ENCODE results near the gene PALB2. TPM values are rescaled to one million over a fixed set of nuclear protein-coding genes. Genes with fewer than 3 reads are reported as not detected.
A peak's percentile ranks its signal among the peaks of the same experiment; 100 is the strongest.

Gene PALB2
- total RNA-seq, 3 donors from 2014 or later, result 10.4 to 18.6 (median 10.5) TPM

DNA sequence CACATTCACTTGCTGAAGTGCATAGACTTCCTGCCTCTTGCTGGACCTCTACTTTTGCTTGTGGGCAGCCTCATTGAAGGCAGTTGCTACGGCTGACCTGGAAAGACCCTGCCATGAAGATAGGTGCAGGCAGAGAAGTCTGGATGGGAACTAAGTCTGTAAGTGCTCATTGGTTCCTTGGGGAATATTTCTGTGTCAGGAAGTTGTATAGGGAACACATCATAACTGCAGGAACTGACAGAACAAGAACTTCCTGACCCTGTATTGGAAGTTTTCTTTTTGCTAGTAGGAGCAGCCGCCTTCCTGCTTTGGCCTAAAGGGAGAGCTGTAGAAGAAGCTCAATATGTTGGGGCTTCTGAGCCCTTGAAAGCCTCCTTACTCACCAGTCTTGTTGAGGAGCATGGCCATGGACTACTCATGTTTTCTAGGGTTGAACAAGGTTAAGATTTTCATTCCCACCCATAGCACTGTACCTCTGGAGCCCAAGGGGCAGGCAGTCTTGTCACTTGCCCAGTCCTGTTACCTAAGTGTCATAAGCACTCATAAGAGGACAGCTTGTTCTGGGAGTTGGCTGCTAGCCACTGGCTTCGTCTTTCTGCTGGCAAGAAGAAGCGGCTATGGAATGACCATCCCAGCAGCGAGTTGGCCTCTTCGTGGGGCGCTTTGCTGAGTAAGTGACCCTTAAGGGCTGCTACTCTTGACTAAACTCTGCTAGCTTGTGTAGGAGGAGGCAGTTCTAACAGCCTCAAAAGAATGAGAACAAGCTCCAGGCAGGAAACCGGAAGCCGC, 76.3 kb downstream of the PALB2 start:
- peak in 1 of 2 donors; percentile 81 for DNase-seq (ENCODE audit: low spot score in 2 of 2)
- Histone ChIP-seq H3K27me3 (no peaks in the 10 kb centered on the region), H3K9me3 (no peaks in the 10 kb centered on the region), H3K27ac (peak overlapping the region; percentile 41 to 67), H3K4me1 (no peaks in the 10 kb centered on the region), H3K36me3 (peaks cover 6% of the 10 kb centered on the region), H3K4me3 (no peak overlapping the region)
- intact Hi-C loops (cut with DNase I; ENCODE audit: low total_unique reads), result no loop called here
- no peak for TF ChIP-seq POLR2AphosphoS5 (IDR thresholded peaks at IDR 0.05)
- TF ChIP-seq, protein P1, sequence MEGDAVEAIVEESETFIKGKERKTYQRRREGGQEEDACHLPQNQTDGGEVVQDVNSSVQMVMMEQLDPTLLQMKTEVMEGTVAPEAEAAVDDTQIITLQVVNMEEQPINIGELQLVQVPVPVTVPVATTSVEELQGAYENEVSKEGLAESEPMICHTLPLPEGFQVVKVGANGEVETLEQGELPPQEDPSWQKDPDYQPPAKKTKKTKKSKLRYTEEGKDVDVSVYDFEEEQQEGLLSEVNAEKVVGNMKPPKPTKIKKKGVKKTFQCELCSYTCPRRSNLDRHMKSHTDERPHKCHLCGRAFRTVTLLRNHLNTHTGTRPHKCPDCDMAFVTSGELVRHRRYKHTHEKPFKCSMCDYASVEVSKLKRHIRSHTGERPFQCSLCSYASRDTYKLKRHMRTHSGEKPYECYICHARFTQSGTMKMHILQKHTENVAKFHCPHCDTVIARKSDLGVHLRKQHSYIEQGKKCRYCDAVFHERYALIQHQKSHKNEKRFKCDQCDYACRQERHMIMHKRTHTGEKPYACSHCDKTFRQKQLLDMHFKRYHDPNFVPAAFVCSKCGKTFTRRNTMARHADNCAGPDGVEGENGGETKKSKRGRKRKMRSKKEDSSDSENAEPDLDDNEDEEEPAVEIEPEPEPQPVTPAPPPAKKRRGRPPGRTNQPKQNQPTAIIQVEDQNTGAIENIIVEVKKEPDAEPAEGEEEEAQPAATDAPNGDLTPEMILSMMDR (IDR thresholded peaks at IDR 0.05), result no peak
- TF ChIP-seq POLR2A (IDR thresholded peaks at IDR 0.05), result no peak

DNA sequence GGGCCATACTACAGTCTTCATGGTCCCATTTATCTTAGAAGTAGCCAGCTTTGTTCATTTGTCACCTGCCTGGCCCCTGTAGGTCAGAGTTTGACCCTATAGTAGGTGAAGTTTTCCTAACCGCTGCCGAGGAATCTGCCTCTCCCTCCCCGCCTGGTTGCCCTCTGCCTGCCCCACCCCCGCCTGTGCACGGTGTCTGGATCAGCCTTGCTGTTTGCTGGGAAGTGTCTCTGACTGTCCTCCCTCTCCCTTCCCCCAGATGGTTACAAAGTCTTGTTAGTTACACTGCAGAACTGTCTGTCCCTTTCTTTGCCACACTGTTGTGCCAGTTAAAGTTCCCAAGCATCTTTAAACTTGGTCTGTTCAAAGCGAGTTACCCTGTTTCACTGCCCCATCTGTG, 77.9 kb downstream of the PALB2 start:
- Histone ChIP-seq H3K4me3 (no peak overlapping the region), H3K27ac (no peak overlapping the region), H3K36me3 (peaks cover 6% of the 10 kb centered on the region), H3K27me3 (no peaks in the 10 kb centered on the region), H3K4me1 (peaks cover 0 to 11% of the 10 kb centered on the region in 2 donors), H3K9me3 (no peaks in the 10 kb centered on the region)
- DNase-seq (ENCODE audit: low spot score in 2 of 2), result no peak
- TF ChIP-seq, protein P1 (IDR thresholded peaks at IDR 0.05), result no peak
- TF ChIP-seq POLR2AphosphoS5 (IDR thresholded peaks at IDR 0.05) (no peak), POLR2A (IDR thresholded peaks at IDR 0.05) (no peak)
- intact Hi-C loops (cut with DNase I; ENCODE audit: low total_unique reads), result no loop called here

DNA sequence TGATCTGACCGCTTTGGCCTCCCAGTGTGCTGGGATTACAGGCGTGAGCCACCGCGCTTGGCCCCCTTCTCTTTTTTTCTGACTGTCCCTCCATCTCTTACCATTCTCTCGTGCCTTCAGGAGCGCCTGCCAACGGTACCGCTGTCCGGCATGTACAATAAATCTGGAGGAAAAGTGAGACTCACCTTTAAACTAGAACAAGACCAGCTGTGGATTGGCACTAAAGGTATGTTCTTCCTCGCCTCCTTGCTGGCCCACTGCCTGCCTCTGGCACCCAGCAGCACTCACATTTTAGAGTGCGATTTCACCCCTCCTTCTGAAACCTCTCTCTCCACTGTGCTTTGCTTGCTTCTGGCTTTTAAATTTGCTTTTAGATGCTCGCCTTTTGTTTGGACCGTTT, 78.6 kb downstream of the PALB2 start:
- intact Hi-C loops (cut with DNase I; ENCODE audit: low total_unique reads), result no loop called here
- no peak overlapping the region for H3K27ac ChIP-seq
- H3K4me3 ChIP-seq, result no peak overlapping the region
- TF ChIP-seq, protein P1 (IDR thresholded peaks at IDR 0.05), result no peak
- no peak for TF ChIP-seq POLR2AphosphoS5 (IDR thresholded peaks at IDR 0.05)
- no peak for TF ChIP-seq POLR2A (IDR thresholded peaks at IDR 0.05)
- no peaks in the 10 kb centered on the region for H3K27me3 ChIP-seq
- no peaks in the 10 kb centered on the region for H3K9me3 ChIP-seq
- peaks cover 6% of the 10 kb centered on the region for H3K36me3 ChIP-seq
- peaks cover 0 to 12% of the 10 kb centered on the region in 2 donors for H3K4me1 ChIP-seq
- no peak for DNase-seq (ENCODE audit: low spot score in 2 of 2)

DNA sequence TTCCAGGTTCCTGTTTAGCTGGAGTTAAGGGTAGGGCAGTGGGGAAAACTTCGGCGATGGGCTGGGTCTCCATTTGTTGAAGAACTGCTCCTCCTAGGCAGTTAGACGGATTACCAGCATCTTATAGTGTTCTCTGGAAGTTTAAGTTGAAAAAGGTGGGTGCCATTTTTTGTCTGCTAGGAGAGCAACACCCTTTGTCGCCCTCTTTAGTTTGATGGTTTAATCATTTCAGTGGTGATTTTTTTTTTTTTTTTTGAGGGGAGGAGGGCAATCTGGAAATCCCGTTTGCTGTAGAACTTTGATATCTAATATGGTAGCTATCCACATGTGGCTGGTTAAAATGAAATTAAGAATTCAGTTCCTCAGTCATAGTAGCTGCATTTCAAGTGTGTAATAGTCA, 79.5 kb downstream of the PALB2 start:
- TF ChIP-seq POLR2A (IDR thresholded peaks at IDR 0.05), result no peak
- TF ChIP-seq POLR2AphosphoS5 (IDR thresholded peaks at IDR 0.05), result no peak
- TF ChIP-seq, protein P1 (IDR thresholded peaks at IDR 0.05), result no peak
- Histone ChIP-seq H3K9me3 (no peaks in the 10 kb centered on the region), H3K4me1 (peaks cover 0 to 12% of the 10 kb centered on the region in 2 donors), H3K36me3 (peaks cover 6% of the 10 kb centered on the region), H3K27ac (no peak overlapping the region), H3K4me3 (no peak overlapping the region), H3K27me3 (no peaks in the 10 kb centered on the region)
- intact Hi-C loops (cut with DNase I; ENCODE audit: low total_unique reads), result no loop called here
- DNase-seq (ENCODE audit: low spot score in 2 of 2), result no peak

All from breast epithelium (tissue), 4 donors.